GM18519 (cell line): ENCODE results near the gene PNPLA6.

ENCODE experiments used
- ATAC-seq: cut with Tn5 transposase; IDR thresholded peaks from one replicate; pipeline ENCODE4 v1.9.1; 2021; ENCODE audit warnings: mild to moderate bottlenecking, moderate library complexity; ENCODE audit not compliant: unreplicated experiment, low FRiP score

The PNPLA6 gene

DNA sequence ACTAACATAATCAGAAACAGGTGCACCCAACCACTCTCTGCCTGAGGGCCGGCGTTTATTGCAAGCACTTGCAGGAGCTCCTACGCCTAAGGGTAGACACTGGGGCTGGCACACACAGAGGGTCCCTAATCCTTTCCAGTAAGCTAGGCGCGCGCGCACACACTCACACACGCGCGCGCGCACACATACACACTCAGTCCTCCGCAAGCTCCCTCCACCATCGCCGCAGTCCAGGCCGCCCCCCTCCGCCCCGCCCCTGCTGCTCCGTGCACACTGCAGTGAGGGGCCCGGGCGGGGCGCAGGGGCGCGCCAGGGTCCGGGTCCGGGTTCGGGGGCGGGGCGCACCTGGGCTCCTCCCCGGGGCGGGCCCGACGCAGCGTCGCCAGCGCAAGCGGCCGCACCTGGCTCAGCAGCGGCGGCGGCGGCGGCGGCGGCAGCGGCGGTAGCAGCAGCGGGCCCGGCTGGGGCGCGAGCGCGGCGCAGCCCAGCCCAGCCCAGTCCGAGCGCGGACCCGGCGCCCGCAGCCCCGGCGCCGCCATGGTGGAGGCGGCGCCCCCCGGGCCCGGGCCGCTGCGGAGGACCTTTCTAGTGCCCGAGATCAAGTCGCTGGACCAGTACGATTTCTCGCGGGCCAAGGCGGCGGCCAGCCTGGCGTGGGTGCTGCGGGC lies 60.1 kb downstream of the PNPLA6 start, which contains the start of gene CAMSAP3:
Gene CAMSAP3, plus strand, starts transcription at position 398 of the 668 bp plus-strand sequence. Its CDS starts 140 bp downstream, at position 538.
- ATAC-seq: no peak

DNA sequence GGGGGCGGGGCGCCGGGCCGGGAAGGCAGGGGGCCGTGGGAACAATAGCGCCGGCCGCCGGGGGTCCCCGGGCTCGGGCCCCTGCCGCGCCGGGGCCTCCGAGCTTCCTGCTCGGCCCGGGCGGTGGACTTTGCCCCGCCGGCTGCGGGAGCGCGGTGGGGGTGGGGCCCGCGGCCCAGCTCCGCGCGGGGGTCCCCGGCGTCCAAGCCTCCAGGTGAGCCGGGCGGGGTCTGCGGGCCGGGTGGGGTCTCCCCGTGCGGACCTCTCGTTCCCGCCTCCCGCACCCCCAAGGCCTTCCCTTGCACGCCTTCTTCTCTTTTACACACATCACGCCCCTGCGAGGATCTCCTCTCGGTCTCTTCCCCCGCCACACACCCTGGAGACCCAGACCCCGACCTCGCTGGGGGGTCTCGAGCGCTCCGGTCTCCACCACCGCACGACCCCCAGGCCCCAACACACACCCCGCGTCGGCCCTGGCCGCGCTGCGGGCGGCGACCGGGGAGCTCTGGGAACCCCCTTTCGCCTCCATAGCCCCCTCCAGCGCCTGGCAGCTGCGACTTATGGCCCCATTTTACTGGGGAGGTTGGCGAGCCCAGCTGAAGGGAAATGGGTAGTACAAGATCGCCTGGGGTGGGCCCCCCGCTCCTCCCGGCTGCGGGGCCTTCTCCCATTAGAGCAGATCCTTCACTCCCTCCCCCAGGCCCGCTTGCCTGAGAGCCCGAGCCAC lies 60.9 kb downstream of the PNPLA6 start:
- no peak for ATAC-seq

DNA sequence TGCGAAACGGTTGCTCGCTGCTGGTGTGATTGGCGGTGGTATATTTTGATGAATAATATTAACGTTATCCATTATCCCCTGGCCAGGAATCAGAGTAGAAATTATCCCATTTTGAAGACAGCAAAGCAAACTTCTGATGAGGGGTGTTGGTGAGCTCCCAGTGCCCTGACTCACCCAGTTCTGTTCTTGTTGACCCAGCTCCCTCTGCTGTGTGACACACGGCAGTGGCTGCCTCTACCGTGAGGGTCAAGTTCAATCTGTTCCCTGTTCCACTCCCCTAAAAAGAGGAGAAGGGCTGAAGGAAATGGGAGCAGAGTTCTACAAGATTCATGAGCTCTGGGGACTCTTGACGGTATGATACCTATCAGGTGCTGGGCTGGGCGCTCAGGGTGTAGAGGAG lies 62.2 kb downstream of the PNPLA6 start:
- no peak for ATAC-seq

DNA sequence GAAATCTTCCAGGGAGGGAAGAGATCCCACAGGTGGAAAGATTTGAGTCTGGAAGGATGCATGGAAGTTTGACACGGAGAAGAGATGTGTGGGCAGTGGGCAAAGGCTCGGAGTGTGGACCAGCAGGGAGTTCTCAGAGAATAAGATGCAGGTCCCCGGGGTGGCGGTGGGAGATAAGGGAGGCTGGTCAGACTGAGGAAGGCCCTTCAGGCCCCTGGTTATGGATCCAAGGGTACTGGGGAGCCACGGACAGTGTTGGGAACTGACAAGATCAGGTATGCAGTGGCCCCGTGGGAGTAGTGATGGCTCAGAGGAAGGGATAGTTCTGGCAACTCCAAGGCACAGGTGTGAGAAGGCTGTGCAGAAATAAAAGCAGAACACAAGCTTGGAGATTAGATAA lies 62.7 kb downstream of the PNPLA6 start:
- ATAC-seq: no peak

DNA sequence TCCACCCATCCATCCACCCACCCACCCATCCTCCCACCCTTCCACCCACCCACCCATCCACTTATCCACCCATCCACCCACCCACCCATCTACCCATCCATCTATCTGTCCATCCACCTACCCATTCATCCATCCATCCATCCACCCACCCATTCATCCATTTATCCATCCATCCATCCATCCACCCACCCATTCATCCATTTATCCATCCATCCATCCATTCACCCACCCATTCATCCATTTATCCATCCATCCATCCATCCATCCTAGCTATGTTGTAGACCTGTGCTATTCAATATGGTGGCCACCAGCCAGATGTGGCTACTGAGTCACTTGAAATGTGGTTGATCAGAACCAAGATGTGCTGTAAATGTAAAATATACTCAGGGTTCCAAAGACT lies 65.2 kb downstream of the PNPLA6 start:
- no peak for ATAC-seq

DNA sequence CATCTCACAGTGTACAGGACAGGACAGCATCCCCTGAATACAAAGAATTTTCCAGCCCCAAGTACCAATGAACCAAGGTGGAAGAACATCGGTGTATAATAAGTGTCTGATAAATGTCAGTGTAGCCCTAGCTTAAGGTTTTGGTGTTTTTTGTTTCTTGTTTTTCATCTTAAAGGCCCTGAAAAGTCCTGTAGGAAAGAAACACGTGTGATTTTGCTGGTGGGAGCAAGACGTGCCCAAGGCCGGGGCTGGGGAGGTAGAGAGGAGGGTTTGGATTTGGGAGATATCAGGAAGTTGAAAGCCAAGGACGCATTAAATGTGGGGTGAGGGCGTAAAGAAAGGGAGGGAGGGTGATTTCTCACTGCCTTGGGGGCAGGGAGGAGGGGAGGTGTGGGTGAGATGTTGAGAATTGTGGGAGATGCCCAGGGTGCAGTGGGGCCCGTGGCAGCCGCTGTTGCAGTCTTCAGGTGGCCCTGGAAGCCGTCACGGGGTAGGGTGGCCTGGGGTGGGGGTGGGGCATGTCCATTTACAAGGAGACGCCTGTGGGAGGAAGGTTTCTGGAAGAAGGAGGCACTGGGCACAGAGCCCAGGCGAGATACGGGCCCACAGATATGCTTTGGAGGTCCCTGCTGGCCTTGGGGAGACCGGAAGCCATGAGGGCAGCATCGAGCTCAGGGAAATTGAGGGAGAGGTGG lies 66.9 kb downstream of the PNPLA6 start:
- no peak for ATAC-seq

DNA sequence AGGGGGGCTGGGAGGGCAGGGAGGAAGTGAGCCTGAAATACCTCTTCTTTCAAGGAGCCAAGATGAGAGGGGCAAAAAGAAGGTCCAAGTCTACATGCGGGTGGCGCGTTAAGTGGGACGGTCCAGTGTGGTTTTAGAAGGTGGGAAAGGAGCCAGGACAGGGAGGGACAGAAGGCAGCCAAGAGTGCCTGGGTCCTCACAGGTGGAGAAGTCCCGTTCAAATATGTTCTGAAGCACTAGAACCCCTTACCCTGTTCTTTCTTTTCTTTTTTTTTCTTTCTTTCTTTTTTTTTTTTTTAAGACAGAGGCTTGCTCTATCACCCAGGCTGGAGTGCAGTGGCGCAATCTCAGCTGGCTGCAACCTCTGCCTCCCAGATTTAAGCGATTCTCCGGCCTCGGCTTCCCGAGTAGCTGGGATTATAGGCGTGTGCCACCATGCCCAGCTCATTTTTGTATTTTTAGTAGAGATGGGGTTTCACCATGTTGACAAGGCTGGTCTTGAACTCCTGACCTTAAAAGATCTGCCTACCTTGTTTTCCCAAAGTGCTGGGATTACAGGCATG lies 67.5 kb downstream of the PNPLA6 start:
- no peak for ATAC-seq

DNA sequence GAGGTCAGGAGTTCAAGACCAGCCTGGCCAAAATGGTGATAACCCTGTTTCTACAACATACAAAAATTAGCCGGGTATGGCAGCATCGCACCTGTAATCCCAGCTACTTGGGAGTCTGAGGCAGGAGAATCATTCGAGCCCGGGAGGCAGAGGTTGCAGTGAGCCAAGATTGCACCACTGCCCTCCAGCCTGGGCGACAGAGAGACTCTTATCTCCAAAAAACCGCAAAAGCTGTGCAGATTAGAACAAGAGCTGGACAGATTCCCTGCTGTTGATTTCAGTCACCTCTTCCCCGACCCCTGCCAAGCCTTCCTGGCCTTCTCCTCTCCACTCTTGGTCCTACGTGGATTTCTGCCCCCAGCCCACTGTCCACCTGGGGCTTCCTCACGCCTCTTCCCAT lies 68.4 kb downstream of the PNPLA6 start:
- ATAC-seq: no peak

DNA sequence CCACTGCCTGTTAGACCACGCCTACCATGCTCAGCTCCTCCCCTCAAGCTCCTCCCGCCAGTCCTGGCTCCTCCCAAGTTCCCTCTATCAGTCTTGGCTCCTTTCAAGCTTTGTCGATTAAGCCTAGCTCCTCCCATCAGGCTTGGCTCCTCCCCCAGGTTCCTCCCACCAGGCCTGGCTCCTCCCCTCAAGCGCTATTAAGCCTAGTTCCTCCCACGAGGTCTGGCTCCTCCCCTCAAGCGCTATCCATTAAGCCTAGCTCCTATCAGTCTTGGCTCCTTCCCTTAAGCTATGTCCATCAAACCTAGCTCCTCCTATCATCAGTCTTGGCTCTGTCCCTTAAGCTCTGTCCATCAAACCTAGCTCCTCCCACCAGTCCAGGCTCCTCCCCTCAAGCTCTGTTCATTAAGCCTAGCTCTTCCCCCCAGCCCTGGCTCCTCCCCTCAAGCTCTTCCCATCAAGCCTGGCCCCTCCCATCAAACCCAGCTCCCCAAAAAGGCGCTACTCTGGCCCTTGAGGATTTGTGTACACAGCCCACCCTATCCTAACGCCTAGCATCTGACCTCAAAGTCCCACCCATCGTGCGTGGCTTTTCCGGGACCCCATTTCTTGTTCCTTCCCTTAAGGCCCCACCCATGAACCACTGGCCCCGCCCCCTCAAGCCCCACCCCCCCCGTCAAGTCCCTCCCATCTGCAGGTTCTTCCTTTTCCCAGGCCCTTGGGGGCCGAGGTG lies 70.1 kb downstream of the PNPLA6 start:
- no peak for ATAC-seq

DNA sequence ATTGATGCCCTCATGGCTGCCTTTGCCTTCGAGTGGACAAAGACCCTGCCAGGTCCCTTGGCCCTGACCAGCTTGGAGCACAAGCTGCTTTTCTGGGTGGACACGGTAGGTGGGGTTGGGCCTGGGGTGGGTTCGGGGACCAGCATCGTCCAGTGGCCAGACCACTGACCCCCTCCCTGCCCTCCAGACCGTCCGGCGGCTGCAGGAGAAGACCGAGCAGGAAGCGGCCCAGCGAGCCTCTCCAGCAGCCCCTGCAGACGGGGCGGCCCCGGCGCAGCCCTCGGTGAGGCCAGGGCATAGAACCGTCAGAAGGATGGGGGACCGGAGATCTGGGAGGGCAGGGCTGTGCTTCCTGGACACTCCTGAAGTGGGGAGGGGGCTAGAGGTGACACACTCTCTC lies 70.8 kb downstream of the PNPLA6 start:
- ATAC-seq: no peak

DNA sequence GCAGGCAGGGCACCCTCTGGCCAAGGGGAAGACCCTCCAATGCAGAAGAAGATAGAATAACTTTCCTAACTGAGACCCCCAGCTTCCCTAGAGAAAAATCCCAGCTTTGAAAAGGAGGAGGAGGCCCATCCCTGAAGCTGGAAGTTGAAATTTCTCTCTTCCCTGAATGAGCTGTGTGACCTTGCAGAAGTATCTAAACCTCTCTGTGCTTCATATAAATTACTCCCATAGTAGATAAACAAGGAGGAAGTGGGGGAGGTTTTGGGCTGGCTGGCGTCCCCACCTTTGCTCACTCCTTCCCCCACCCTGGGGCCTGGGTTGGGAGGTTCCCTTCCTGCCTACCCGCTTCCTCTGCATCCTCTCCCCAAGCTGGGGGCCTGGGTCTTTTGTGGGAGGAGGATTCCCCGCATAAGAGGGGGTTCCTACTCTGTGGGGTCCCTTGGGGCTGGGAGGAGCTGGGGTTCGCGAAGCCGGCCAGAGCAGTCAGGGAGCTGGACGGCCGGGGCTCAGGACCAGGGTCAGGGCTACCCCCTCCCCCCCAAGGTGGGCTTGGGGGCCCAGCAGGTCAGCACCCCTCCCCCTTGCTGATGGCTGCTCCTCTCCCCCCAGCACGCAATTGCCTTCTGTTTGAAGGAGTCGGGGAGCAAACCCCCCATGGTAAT lies 71.8 kb downstream of the PNPLA6 start:
- no peak for ATAC-seq

DNA sequence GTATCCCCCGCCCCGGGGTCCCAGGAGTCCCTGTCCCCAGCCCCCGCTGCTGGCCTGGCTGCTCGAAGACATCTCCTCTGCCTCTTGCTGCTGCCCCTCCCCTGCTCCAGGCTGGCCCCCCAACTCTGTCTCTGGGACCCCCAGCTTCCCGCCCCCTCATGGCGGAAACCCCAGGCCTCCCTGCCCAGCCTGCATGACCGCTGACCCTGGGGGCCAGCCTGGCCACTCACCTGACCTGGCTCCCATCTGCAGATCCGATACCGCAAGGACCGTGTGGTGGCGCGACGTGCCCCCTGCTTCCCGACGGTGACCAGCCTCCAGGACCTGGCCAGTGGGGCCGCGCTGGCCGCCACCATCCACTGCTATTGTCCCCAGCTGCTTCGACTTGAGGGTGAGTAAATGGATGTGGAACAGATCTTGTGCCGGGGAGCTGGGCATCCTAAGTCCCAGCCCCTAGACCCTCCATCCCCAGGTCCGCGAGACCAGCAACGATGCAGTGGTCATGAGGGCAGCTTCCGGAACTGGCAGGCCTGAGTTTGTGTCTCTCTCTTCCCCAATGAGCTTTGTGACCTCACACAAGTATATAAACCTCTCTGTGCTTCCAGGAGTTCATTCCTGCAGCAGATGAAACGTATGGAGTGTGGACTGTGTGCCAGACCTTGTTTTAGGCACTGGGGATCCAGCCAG lies 72.5 kb downstream of the PNPLA6 start:
- no peak for ATAC-seq

DNA sequence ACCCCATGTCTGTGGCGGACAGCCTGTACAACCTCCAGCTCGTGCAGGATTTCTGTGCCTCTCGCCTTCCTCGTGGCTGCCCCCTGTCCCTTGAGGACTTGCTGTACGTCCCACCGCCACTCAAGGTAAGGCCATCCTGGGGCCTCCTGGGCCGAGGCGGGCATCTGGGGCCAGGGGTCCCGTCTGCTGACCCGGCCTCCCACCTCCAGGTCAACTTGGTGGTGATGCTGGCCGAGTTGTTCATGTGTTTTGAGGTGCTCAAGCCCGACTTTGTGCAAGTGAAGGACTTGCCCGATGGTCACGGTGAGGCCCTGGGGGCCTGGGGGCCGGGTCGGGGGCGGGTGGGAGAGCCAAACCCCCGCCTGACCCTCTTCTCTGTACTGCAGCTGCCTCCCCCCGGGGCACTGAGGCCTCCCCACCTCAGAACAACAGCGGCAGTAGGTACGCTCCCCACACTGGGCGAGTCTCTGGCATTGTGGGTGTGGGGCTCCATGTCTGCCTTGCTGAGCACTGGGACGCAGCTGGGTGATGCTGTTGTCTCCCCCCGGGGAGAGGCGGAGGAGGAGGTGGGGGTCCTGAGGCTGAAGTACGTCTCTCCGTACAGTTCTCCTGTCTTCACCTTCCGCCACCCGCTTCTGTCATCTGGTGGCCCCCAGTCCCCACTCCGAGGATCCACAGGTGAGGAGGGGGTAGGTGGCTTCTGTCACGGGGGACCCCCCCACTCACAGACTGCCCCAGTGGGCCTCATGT lies 75.1 kb downstream of the PNPLA6 start:
- no peak for ATAC-seq
